Immature natural killer cell (primary cell): ENCODE data around the gene CCDC136. TPM values are rescaled to one million over a fixed set of nuclear protein-coding genes. Genes with fewer than 3 reads are reported as not detected.
A peak's percentile ranks its signal among the peaks of the same experiment; 100 is the strongest.

Source experiments
- DNase-seq, 3 donors: peaks; one replicate each; pipeline ENCODE4 v3.0.0; 2022; ENCODE audit warnings: mixed read lengths in 1 of 3
- H3K27ac Mint-ChIP-seq, 6 donors: one replicate each; pipeline ENCODE4 v1.8.0; 2020; ENCODE audit warnings: mixed read lengths in 6 of 6, mild to moderate bottlenecking in 5 of 6, inconsistent platforms in 4 of 6, moderate library complexity in 3 of 6
- H3K27me3 Mint-ChIP-seq, 3 donors: one replicate each; pipeline ENCODE4 v1.8.0; 2020 to 2021; ENCODE audit warnings: low read depth in 3 of 3, mild to moderate bottlenecking in 3 of 3, mixed read lengths in 3 of 3, moderate library complexity in 3 of 3, inconsistent platforms in 1 of 3
- H3K36me3 Mint-ChIP-seq, 3 donors: one replicate each; pipeline ENCODE4 v1.8.0; 2020; ENCODE audit warnings: mixed read lengths in 3 of 3, inconsistent platforms in 2 of 3, mild to moderate bottlenecking in 2 of 3
- H3K4me1 Mint-ChIP-seq, 2 donors: one replicate each; pipeline ENCODE4 v1.8.0; 2020; ENCODE audit warnings: inconsistent platforms in 2 of 2, mild to moderate bottlenecking in 2 of 2, mixed read lengths in 2 of 2, moderate library complexity in 1 of 2
- H3K4me3 Mint-ChIP-seq, 5 donors: one replicate each; pipeline ENCODE4 v1.8.0; 2020; ENCODE audit warnings: mild to moderate bottlenecking in 5 of 5, mixed read lengths in 5 of 5, inconsistent platforms in 3 of 5, moderate library complexity in 3 of 5
- H3K9me3 Mint-ChIP-seq, 6 donors: one replicate each; pipeline ENCODE4 v1.8.0; 2020; ENCODE audit warnings: mild to moderate bottlenecking in 6 of 6, mixed read lengths in 6 of 6, inconsistent platforms in 4 of 6, moderate library complexity in 3 of 6
- polyA plus RNA-seq, 3 donors: library from polyadenylated mRNA; unstranded; fragments of 300-500 nt; fragmentation: Illumina TruSeq; gene quantifications; one replicate each; pipeline ENCODE4 v1.2.3, GENCODE V29; 2021

Gene CCDC136
- polyA plus RNA-seq, 3 donors from 2014 or later, result 0.24 to 2.6 TPM; not detected in 1

DNA sequence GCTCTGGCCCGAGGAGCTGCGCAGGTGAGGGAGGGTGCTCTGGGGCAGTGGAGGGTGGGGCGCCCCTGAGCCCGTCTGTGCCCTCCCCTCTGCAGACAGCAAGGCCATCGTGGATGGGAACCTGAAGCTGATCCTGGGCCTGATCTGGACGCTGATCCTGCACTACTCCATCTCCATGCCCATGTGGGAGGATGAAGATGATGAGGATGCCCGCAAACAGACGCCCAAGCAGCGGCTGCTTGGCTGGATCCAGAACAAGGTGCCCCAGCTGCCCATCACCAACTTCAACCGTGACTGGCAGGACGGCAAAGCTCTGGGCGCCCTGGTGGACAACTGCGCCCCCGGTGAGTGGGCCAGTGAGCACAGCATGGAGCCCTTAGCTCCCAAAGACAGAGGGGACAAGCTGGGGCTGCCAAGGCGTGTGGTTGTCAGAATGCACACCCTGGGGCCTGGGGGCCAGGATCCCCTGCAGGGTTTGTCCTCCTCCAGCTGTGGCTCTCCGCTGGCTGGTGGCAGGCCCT, 43.5 kb downstream of the CCDC136 start:
- DNase-seq, result no peak
- Mint-ChIP-seq H3K4me1 (peaks cover 5 to 9% of the 10 kb centered on the region in 2 donors), H3K36me3 (no peaks in the 10 kb centered on the region), H3K9me3 (no peaks in the 10 kb centered on the region), H3K4me3 (no peak overlapping the region), H3K27ac (no peak overlapping the region), H3K27me3 (peaks cover 7 to 8% (median 8%) of the 10 kb centered on the region in 3 donors)

- H3K36me3 Mint-ChIP-seq, result no peaks in the 10 kb centered on the region
- H3K4me3 Mint-ChIP-seq, result no peak overlapping the region
These were observed 44.2 kb downstream of the CCDC136 start for GRCh38 chr7:128835790-128836641.

GRCh38 chr7:128836729-128837348, 45.1 kb downstream of the CCDC136 start:
- no peak overlapping the region for H3K4me3 Mint-ChIP-seq
- peaks cover 3 to 8% (median 3%) of the 10 kb centered on the region in 3 donors for H3K27me3 Mint-ChIP-seq
- H3K27ac Mint-ChIP-seq, result no peak overlapping the region
- H3K9me3 Mint-ChIP-seq, result no peaks in the 10 kb centered on the region
- no peaks in the 10 kb centered on the region for H3K4me1 Mint-ChIP-seq
- no peak for DNase-seq
- H3K36me3 Mint-ChIP-seq, result no peaks in the 10 kb centered on the region

More at GRCh38 chr7:128835790-128836641, 44.2 kb downstream of the CCDC136 start:
- no peaks in the 10 kb centered on the region for H3K9me3 Mint-ChIP-seq
- DNase-seq, result no peak
- H3K4me1 Mint-ChIP-seq, result peaks cover 0 to 3% of the 10 kb centered on the region in 2 donors
- peaks cover 3 to 8% (median 4%) of the 10 kb centered on the region in 3 donors for H3K27me3 Mint-ChIP-seq
- no peak overlapping the region for H3K27ac Mint-ChIP-seq

DNA sequence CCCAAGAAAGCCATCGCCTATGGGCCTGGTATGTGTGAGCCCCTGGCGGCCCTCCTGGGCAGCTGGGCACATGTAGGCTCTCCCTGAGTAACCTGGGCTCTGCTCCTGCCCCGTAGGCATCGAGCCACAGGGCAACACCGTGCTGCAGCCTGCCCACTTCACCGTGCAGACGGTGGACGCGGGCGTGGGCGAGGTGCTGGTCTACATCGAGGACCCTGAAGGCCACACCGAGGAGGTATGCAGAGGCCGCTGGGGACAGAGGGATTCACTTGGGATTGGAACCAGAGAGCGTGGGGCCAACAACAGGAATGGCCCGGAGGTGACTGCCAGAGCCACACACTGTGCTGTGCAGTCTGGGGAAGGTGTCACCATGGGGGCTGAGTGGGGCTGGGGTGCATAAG, 45.8 kb downstream of the CCDC136 start:
- H3K27me3 Mint-ChIP-seq, result peaks cover 1 to 8% (median 3%) of the 10 kb centered on the region in 3 donors
- H3K4me3 Mint-ChIP-seq, result no peak overlapping the region
- no peaks in the 10 kb centered on the region for H3K36me3 Mint-ChIP-seq
- no peak overlapping the region for H3K27ac Mint-ChIP-seq
- H3K9me3 Mint-ChIP-seq, result no peaks in the 10 kb centered on the region
- DNase-seq, result no peak
- peaks cover 0 to 2% of the 10 kb centered on the region in 2 donors for H3K4me1 Mint-ChIP-seq

- Mint-ChIP-seq H3K27me3 (peaks cover 0 to 8% (median 3%) of the 10 kb centered on the region in 3 donors), H3K9me3 (no peaks in the 10 kb centered on the region), H3K4me3 (no peak overlapping the region), H3K36me3 (no peaks in the 10 kb centered on the region), H3K27ac (no peak overlapping the region), H3K4me1 (peaks cover 0 to 2% of the 10 kb centered on the region in 2 donors)
- DNase-seq, result no peak
These were observed 46.5 kb downstream of the CCDC136 start for GRCh38 chr7:128838109-128838779.

DNA sequence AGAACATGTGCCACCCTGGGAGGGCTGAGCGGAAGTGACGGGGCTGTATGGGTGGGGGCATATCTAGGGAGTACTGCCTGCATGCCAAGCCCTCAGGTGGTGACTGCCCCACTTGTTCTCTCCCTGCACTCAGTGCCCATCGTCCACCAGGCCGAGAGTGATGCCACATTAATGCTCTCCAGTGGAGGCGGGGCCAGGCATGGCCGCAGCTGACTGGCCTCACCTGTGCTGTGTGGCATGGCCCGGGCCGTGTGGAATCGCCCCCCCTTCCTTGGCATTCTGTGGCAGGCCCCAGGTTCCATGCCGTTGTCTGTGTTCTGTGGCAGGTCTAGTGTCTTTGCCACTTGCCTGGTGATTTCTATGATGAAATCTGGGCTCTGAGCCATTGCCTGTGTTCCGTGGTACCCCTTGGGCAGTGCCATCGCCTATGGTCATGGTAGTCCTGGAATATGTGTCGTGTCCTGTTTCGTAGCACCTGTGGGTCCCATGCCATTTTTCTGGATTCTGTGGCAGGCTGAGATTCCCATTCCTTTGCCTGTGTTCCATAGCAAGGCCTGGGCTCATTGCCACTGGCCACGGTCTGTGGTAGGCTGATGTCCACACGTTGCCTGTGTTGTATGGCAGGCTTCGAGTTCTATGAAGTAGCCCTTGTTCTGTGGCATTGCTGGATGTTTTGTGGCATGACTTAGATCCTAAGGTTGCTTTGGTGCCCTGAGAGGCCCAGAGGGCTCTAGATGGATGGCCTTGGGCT, 47.4 kb downstream of the CCDC136 start:
- peaks cover 0 to 3% (median 3%) of the 10 kb centered on the region in 3 donors for H3K27me3 Mint-ChIP-seq
- H3K4me1 Mint-ChIP-seq, result peaks cover 0 to 2% of the 10 kb centered on the region in 2 donors
- no peak for DNase-seq
- H3K9me3 Mint-ChIP-seq, result no peaks in the 10 kb centered on the region
- H3K36me3 Mint-ChIP-seq, result no peaks in the 10 kb centered on the region
- H3K4me3 Mint-ChIP-seq, result no peak overlapping the region
- no peak overlapping the region for H3K27ac Mint-ChIP-seq

DNA sequence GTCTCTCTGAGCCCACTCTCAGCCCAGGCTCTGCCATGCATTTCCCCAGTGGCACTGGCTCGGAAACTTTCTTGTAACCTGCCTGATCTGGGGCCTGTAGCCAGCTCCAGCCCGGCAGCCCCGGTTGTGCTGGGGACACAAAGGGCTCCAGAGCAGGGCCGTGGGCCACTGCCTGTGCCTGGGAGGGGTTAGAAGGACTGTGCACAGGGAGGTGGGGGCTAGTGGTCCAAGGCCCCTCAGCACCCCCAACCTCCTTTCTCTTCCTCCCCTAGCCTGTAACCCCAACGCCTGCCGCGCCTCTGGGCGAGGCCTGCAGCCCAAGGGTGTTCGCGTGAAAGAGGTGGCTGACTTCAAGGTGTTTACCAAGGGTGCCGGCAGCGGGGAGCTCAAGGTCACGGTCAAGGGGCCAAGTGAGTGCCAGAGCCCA, 48.0 kb downstream of the CCDC136 start:
- Mint-ChIP-seq H3K36me3 (no peaks in the 10 kb centered on the region), H3K4me1 (peaks cover 0 to 2% of the 10 kb centered on the region in 2 donors), H3K27me3 (peaks cover 0 to 3% (median 3%) of the 10 kb centered on the region in 3 donors), H3K27ac (no peak overlapping the region), H3K4me3 (no peak overlapping the region), H3K9me3 (no peaks in the 10 kb centered on the region)
- DNase-seq, result no peak

- no peak for DNase-seq
- H3K9me3 Mint-ChIP-seq, result no peaks in the 10 kb centered on the region
- no peak overlapping the region for H3K27ac Mint-ChIP-seq
- no peaks in the 10 kb centered on the region for H3K36me3 Mint-ChIP-seq
- no peak overlapping the region for H3K4me3 Mint-ChIP-seq
- peaks cover 0 to 3% (median 3%) of the 10 kb centered on the region in 3 donors for H3K27me3 Mint-ChIP-seq
- peaks cover 0 to 2% of the 10 kb centered on the region in 2 donors for H3K4me1 Mint-ChIP-seq
These were observed 48.8 kb downstream of the CCDC136 start for GRCh38 chr7:128840326-128841170.

- Mint-ChIP-seq H3K27ac (no peak overlapping the region), H3K9me3 (no peaks in the 10 kb centered on the region), H3K36me3 (no peaks in the 10 kb centered on the region), H3K27me3 (peaks cover 0 to 3% (median 1%) of the 10 kb centered on the region in 3 donors), H3K4me3 (no peak overlapping the region), H3K4me1 (peaks cover 0 to 2% of the 10 kb centered on the region in 2 donors)
- DNase-seq, result no peak
These were observed 49.5 kb downstream of the CCDC136 start for GRCh38 chr7:128841171-128841690.

- H3K27me3 Mint-ChIP-seq, result peaks cover 0 to 1% (median 0%) of the 10 kb centered on the region in 3 donors
- peak; percentile 39 to 50 (median 49) for DNase-seq
- no peaks in the 10 kb centered on the region for H3K36me3 Mint-ChIP-seq
- no peaks in the 10 kb centered on the region for H3K9me3 Mint-ChIP-seq
- H3K4me3 Mint-ChIP-seq, result no peak overlapping the region
- no peak overlapping the region for H3K27ac Mint-ChIP-seq
- peaks cover 0 to 2% of the 10 kb centered on the region in 2 donors for H3K4me1 Mint-ChIP-seq
These were observed 50.3 kb downstream of the CCDC136 start for GRCh38 chr7:128841921-128842673.

DNA sequence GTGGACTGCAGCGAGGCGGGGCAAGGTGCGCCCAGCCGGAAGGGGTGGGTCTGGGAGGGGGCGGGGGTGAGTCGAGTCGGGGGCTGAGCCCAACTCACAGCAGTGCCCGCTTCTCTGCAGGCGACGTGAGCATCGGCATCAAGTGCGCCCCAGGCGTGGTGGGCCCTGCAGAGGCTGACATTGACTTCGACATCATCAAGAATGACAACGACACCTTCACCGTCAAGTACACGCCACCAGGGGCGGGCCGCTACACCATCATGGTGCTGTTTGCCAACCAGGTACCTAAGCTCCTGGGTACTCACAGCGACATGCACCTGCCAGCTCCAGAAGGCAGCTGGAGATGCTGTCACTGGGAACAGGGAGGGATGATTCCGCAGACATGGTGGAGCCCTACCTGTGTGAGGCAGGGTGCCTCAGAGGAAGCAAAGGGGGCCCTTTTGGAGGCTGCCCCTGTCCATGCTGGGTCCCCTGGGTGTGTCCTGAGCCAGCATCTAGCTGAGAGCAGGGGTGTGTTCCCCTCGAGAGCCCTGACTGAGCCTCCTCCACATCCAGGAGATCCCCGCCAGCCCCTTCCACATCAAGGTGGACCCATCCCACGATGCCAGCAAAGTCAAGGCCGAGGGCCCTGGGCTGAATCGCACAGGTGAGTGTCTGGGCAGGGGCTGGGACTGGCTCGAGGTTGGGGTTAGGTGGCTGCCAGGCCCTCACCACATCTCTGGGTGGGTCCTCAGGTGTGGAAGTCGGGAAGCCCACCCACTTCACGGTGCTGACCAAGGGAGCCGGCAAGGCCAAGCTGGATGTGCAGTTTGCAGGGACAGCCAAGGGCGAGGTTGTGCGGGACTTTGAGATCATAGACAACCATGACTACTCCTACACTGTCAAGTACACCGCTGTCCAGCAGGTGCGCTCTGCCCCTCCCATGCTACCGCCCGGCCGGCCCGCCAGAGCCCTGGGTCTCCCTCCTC, 51.2 kb downstream of the CCDC136 start:
- Mint-ChIP-seq H3K27ac (no peak overlapping the region), H3K36me3 (no peaks in the 10 kb centered on the region), H3K27me3 (peaks cover 0 to 1% (median 0%) of the 10 kb centered on the region in 3 donors), H3K4me1 (peaks cover 0 to 2% of the 10 kb centered on the region in 2 donors), H3K4me3 (no peak overlapping the region), H3K9me3 (no peaks in the 10 kb centered on the region)
- DNase-seq, result no peak
